MCF 10A (cell line): ENCODE results near the gene TOP1. TPM values are rescaled to one million over a fixed set of nuclear protein-coding genes. Genes with fewer than 3 reads are reported as not detected.

Source experiments
- BruUV-seq: library from RNA; stranded (reverse); fragments of 400-500 nt; replicated peaks from 2 replicates; lab custom pipeline; 2021; lab: Mats Ljungman, UMichigan
- CTCF ChIA-PET: fragments of 300-600 bp; sonication (Branson Sonifier 250); formaldehyde crosslinking; extraction: SDS; loops from one replicate; lab custom pipeline; 2021; ENCODE audit warnings: antibody characterized with exemption, inconsistent platforms; lab: Yijun Ruan, JAX
- POLR2A ChIA-PET: fragments of 300-600, 350-650 bp; sonication (Branson Sonifier 250); formaldehyde crosslinking; extraction: SDS; loops from one replicate; lab custom pipeline; 2020; ENCODE audit warnings: antibody characterized with exemption, inconsistent platforms; lab: Yijun Ruan, JAX
- DNase-seq: peaks from one replicate; pipeline ENCODE4 v3.0.0-alpha.2; 2018; ENCODE audit not compliant: unreplicated experiment
- H3K27ac Mint-ChIP-seq: one replicate; pipeline ENCODE4 v1.8.0; 2022; ENCODE audit warnings: mild to moderate bottlenecking, low read depth, mixed read lengths; ENCODE audit not compliant: unreplicated experiment
- H3K27me3 Mint-ChIP-seq: one replicate; pipeline ENCODE4 v1.8.0; 2022; ENCODE audit warnings: mixed read lengths; ENCODE audit not compliant: insufficient read depth, unreplicated experiment
- H3K36me3 Mint-ChIP-seq: one replicate; pipeline ENCODE4 v1.8.0; 2022; ENCODE audit warnings: mild to moderate bottlenecking, moderate library complexity, mixed read lengths; ENCODE audit not compliant: insufficient read depth, unreplicated experiment
- H3K4me1 Mint-ChIP-seq: one replicate; pipeline ENCODE4 v1.8.0; 2022; ENCODE audit warnings: mixed read lengths; ENCODE audit not compliant: insufficient read depth, unreplicated experiment
- H3K4me3 Mint-ChIP-seq: one replicate; pipeline ENCODE4 v1.8.0; 2022; ENCODE audit warnings: mild to moderate bottlenecking, moderate library complexity, mixed read lengths; ENCODE audit not compliant: unreplicated experiment
- H3K9me3 Mint-ChIP-seq: one replicate; pipeline ENCODE4 v1.8.0; 2022; ENCODE audit warnings: mixed read lengths; ENCODE audit not compliant: unreplicated experiment
- intact Hi-C: fragments of 100-400 bp; cut with micrococcal nuclease; formaldehyde crosslinking; loops from 2 replicates; pipeline ENCODE4 v1.14.1; 2022
- total RNA-seq: library from RNA; stranded (reverse); gene quantifications from 2 replicates; pipeline ENCODE4 v1.2.3, GENCODE V29; 2022
- TF ChIP-seq, protein P1 (sequence below): fragments of 200-600 bp; IDR thresholded peaks from one replicate; pipeline ENCODE4 v1.8.0; 2022; ENCODE audit warnings: antibody characterized with exemption, mild to moderate bottlenecking; ENCODE audit not compliant: unreplicated experiment

The TOP1 gene
- total RNA-seq, 1 experiment from 2014 or later = 174 TPM

DNA sequence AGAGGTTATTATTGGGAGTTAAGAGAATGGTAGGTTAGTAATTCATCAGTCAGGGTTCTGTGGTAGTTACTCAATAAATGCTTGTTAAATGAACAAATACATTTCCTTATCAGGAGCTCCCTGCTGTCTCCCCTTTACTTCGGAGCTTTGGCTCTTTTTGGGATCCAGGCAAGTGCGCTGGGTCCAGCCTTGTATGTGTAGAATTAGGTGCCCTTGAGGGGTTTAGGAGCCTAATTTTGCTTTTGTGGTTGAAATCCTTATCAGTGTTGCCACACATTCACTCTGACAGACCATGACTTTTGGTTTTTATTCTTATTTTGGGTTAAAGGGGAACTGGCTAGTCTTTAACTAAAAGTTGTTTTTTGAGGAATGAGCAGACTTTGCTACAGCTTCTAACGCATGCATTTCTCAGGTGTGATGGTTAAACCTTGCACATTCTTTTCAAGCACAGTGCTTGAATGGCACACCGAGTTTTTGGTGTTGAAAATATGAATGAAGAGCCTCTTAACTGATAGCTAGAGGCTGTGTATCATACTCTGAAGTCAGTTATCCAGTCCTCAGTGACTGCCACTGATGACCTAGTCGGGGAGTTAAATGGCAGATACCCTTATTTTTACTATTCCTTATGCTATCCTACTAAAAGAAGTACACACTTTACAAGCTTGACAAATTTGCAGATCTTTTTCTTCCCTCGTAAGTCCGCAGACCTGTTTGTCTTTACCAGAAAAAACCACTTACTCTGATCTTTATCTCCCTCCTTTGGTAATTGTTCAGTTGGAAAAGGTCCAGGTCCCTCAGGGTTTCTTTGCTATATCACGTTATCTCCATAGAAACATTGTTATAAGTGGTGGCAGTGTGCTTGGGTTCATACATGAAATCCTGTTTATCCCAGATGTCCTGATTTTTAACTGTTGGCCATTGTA, 58.0 kb downstream of the TOP1 start:
- no peak for DNase-seq
- Mint-ChIP-seq H3K27ac (peak overlapping the region; percentile 74), H3K4me1 (peaks cover 5% of the 10 kb centered on the region), H3K9me3 (no peaks in the 10 kb centered on the region), H3K4me3 (no peak overlapping the region), H3K27me3 (no peaks in the 10 kb centered on the region), H3K36me3 (peaks cover 94% of the 10 kb centered on the region)
- CTCF ChIA-PET = interaction anchor here (0.6 to 18.0 kb wide), 14 partner anchors 9 to 903 kb away, joined by 3 to 616 read pairs (median 4); partner anchors contain the start of gene LPIN3
- intact Hi-C loops = no loop called here
- POLR2A ChIA-PET = interaction anchor here (0.9 to 1.9 kb wide), 9 partner anchors 7 to 95 kb away, joined by 3 to 6 read pairs (median 4); no protein-coding TSS in a partner anchor
- BruUV-seq = no TSS peak
- TF ChIP-seq, protein P1, sequence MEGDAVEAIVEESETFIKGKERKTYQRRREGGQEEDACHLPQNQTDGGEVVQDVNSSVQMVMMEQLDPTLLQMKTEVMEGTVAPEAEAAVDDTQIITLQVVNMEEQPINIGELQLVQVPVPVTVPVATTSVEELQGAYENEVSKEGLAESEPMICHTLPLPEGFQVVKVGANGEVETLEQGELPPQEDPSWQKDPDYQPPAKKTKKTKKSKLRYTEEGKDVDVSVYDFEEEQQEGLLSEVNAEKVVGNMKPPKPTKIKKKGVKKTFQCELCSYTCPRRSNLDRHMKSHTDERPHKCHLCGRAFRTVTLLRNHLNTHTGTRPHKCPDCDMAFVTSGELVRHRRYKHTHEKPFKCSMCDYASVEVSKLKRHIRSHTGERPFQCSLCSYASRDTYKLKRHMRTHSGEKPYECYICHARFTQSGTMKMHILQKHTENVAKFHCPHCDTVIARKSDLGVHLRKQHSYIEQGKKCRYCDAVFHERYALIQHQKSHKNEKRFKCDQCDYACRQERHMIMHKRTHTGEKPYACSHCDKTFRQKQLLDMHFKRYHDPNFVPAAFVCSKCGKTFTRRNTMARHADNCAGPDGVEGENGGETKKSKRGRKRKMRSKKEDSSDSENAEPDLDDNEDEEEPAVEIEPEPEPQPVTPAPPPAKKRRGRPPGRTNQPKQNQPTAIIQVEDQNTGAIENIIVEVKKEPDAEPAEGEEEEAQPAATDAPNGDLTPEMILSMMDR = no peak

- ChIA-PET POLR2A (interaction anchor here (0.8 to 1.5 kb wide), 11 partner anchors 8 to 109 kb away, joined by 3 to 6 read pairs (median 3); no protein-coding TSS in a partner anchor), CTCF (interaction anchor here (0.6 to 18.0 kb wide), 9 partner anchors 10 to 903 kb away, joined by 3 to 616 read pairs (median 5); no protein-coding TSS in a partner anchor)
- Mint-ChIP-seq H3K4me3 (no peak overlapping the region), H3K9me3 (no peaks in the 10 kb centered on the region), H3K27ac (peak overlapping the region; percentile 74), H3K27me3 (no peaks in the 10 kb centered on the region), H3K36me3 (peaks cover 94% of the 10 kb centered on the region), H3K4me1 (peaks cover 5% of the 10 kb centered on the region)
- intact Hi-C loops = no loop called here
- TF ChIP-seq, protein P1 = no peak
- no TSS peak for BruUV-seq
- DNase-seq = no peak
Measured at GRCh38 chr20:41087325-41087685, 58.7 kb downstream of the TOP1 start.

GRCh38 chr20:41087777-41088176, 59.2 kb downstream of the TOP1 start:
- peaks cover 94% of the 10 kb centered on the region for H3K36me3 Mint-ChIP-seq
- DNase-seq = no peak
- CTCF ChIA-PET = interaction anchor here (2.4 to 18.0 kb wide), 4 partner anchors 10 to 119 kb away, joined by 5 to 616 read pairs (median 12); no protein-coding TSS in a partner anchor
- H3K27me3 Mint-ChIP-seq = no peaks in the 10 kb centered on the region
- peaks cover 5% of the 10 kb centered on the region for H3K4me1 Mint-ChIP-seq
- BruUV-seq = no TSS peak
- intact Hi-C loops = no loop called here
- H3K9me3 Mint-ChIP-seq = no peaks in the 10 kb centered on the region
- no peak overlapping the region for H3K27ac Mint-ChIP-seq
- POLR2A ChIA-PET = interaction anchor here (0.8 to 1.5 kb wide), 9 partner anchors 8 to 110 kb away, joined by 3 to 6 read pairs (median 3); no protein-coding TSS in a partner anchor
- no peak overlapping the region for H3K4me3 Mint-ChIP-seq
- TF ChIP-seq, protein P1 = no peak

DNA sequence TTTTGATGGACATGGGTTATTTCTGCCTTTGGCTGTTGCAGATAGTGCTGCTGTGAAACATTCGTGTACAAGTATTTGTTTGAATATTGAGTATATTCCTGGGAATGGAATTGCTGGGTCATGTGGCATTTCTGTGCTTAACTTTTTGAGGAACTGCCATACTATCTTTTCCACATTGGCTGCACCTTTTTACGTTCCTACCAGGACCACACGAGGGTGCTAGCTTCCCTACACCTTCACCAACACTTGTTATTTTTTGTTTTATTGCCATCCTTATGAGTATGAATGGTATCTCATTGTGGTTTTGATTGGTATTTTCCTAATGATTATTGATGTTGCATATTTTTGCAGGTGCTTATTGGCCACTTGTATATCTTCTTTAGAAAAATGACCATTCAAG, 60.9 kb downstream of the TOP1 start:
- intact Hi-C loops = no loop called here
- H3K9me3 Mint-ChIP-seq = no peaks in the 10 kb centered on the region
- no TSS peak for BruUV-seq
- H3K4me3 Mint-ChIP-seq = no peak overlapping the region
- H3K27ac Mint-ChIP-seq = no peak overlapping the region
- H3K36me3 Mint-ChIP-seq = peaks cover 96% of the 10 kb centered on the region
- ChIA-PET POLR2A (interaction anchor here (0.6 kb wide), 1 partner anchor 22 kb away, joined by 3 read pairs; no protein-coding TSS in a partner anchor), CTCF (interaction anchor here (0.7 to 18.0 kb wide), 3 partner anchors 91 to 1967 kb away, joined by 3 to 616 read pairs (median 3); no protein-coding TSS in a partner anchor)
- no peaks in the 10 kb centered on the region for H3K27me3 Mint-ChIP-seq
- peaks cover 5% of the 10 kb centered on the region for H3K4me1 Mint-ChIP-seq
- DNase-seq = no peak
- TF ChIP-seq, protein P1 = no peak
